ENCODE results near the gene NXN.
"Not testable (repeated sequence)": the region's sequence is repeated elsewhere in the genome, so short reads cannot be mapped to it uniquely, and the experiment has no call there.

NXN gene

GRCh38 chr17:835721-836120, 143.9 kb downstream of the NXN start:
- H3K4me1 Mint-ChIP-seq, H3K4me3 Mint-ChIP-seq, DNase-seq, H3K9me3 Mint-ChIP-seq, CTCF ChIA-PET, H3K27me3 Mint-ChIP-seq, H3K27ac Mint-ChIP-seq, H3K36me3 Mint-ChIP-seq: not testable (repeated sequence)

GRCh38 chr17:835263-835662, 144.3 kb downstream of the NXN start:
- H3K27me3 Mint-ChIP-seq, result peaks cover 6% of the 10 kb centered on the region
- H3K27ac Mint-ChIP-seq, result no peak overlapping the region
- no peak overlapping the region for H3K4me3 Mint-ChIP-seq
- H3K9me3 Mint-ChIP-seq, result no peaks in the 10 kb centered on the region
- no peaks in the 10 kb centered on the region for H3K4me1 Mint-ChIP-seq
- DNase-seq, result no peak
- CTCF ChIA-PET, result no interaction called here
- no peaks in the 10 kb centered on the region for H3K36me3 Mint-ChIP-seq

GRCh38 chr17:834136-834535, 145.4 kb downstream of the NXN start:
- Mint-ChIP-seq H3K36me3 (no peaks in the 10 kb centered on the region), H3K9me3 (peaks cover 2% of the 10 kb centered on the region), H3K27ac (no peak overlapping the region), H3K4me1 (no peaks in the 10 kb centered on the region), H3K27me3 (peaks cover 6% of the 10 kb centered on the region), H3K4me3 (no peak overlapping the region)
- no peak for DNase-seq
- CTCF ChIA-PET, result no interaction called here

DNA sequence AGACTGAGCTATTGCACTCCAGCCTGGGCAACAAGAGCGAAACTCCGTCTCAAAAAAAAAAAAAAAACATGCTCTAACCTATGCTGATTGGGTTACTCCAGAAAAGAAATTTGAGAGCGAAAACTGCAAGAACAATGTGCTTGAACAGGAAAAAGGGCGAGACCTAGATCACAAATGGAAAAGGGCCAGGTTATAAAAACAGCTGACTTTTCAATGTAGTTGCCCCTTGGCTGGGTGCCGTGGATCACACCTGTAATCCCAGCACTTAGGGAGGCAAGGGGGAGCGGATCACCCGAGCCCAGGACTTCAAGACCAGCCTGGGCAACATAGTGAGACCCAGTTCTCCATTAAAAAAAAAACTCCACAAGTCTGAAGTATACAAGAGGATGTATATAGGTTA, 148.6 kb downstream of the NXN start:
- CTCF ChIA-PET, result no interaction called here
- no peak for DNase-seq
- no peak overlapping the region for H3K27ac Mint-ChIP-seq
- peaks cover 3% of the 10 kb centered on the region for H3K27me3 Mint-ChIP-seq
- no peaks in the 10 kb centered on the region for H3K36me3 Mint-ChIP-seq
- H3K9me3 Mint-ChIP-seq, result peaks cover 2% of the 10 kb centered on the region
- H3K4me3 Mint-ChIP-seq, result no peak overlapping the region
- H3K4me1 Mint-ChIP-seq, result no peaks in the 10 kb centered on the region

DNA sequence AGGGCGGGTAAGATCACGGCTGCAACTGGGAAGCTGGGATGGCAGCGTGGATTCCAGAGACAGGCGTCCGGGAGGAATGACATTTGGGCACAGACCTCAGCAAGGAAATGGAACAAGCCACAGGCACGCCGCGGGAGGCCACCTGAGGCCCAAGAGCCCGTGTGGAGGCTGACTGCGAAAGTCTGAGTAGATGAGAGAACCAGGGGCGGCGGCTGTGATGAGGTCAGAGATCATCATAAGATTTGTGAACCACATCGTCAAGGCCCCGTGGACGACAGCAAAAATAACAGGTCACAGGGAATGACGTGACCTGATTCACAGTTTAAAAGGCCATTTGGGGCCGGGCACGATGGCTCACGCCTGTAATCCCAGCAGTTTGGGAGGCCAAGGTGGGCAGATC, 149.2 kb downstream of the NXN start:
- CTCF ChIA-PET, result no interaction called here
- no peak overlapping the region for H3K4me3 Mint-ChIP-seq
- no peak for DNase-seq
- H3K27me3 Mint-ChIP-seq, result peaks cover 3% of the 10 kb centered on the region
- H3K36me3 Mint-ChIP-seq, result no peaks in the 10 kb centered on the region
- no peaks in the 10 kb centered on the region for H3K4me1 Mint-ChIP-seq
- no peak overlapping the region for H3K27ac Mint-ChIP-seq
- H3K9me3 Mint-ChIP-seq, result peaks cover 2% of the 10 kb centered on the region

DNA sequence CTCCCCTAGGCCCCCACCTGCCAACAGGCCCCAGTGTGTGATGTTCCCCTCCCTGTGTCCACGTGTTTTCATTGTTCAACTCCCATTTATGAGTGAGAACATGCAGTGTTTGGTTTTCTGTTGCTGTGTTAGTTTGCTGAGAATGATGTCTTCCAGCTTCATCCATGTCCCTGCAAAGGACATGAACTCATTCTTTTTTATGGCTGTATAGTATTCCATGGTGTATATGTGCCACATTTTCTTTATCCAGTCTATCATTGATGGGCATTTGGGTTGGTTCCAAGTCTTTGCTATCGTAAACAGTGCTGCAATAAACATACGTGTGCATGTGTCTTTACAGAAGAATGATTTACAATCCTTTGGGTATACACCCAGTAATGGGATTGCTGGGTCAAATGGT, 150.0 kb downstream of the NXN start:
- H3K9me3 Mint-ChIP-seq, H3K4me1 Mint-ChIP-seq, H3K27ac Mint-ChIP-seq, DNase-seq, H3K36me3 Mint-ChIP-seq, H3K4me3 Mint-ChIP-seq, CTCF ChIA-PET, H3K27me3 Mint-ChIP-seq: not testable (repeated sequence)

DNA sequence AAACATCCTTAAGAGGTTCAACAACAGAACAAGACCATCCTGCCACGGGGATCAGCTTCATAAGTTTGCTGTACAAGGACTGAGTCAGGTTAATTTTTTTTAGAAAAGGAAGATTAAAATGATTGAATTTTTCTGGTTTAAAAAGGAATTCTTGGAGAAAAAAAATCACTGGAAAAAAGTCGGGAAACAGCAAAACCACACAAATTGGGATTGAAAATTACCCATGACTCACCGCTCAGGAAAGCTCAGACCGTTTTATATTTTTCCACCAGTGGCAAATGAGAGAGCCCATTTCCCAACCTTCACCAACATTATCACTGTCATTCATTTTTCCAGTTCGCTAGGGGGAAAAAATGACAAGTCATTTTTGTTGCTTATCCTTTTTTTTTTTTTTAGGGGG, 150.8 kb downstream of the NXN start:
- no peaks in the 10 kb centered on the region for H3K36me3 Mint-ChIP-seq

GRCh38 chr17:826778-827177, 152.8 kb downstream of the NXN start:
- no peak for DNase-seq
- H3K4me3 Mint-ChIP-seq, result no peak overlapping the region
- no peaks in the 10 kb centered on the region for H3K27me3 Mint-ChIP-seq
- no peaks in the 10 kb centered on the region for H3K36me3 Mint-ChIP-seq
- peaks cover 2% of the 10 kb centered on the region for H3K9me3 Mint-ChIP-seq
- H3K27ac Mint-ChIP-seq, result no peak overlapping the region
- no peaks in the 10 kb centered on the region for H3K4me1 Mint-ChIP-seq
- CTCF ChIA-PET, result no interaction called here

More for the DNA sequence above, 150.8 kb downstream of the NXN start:
- H3K27me3 Mint-ChIP-seq, result peaks cover 3% of the 10 kb centered on the region
- no peak for DNase-seq
- H3K4me3 Mint-ChIP-seq, result no peak overlapping the region
- no peaks in the 10 kb centered on the region for H3K4me1 Mint-ChIP-seq
- CTCF ChIA-PET, result no interaction called here
- no peak overlapping the region for H3K27ac Mint-ChIP-seq
- peaks cover 2% of the 10 kb centered on the region for H3K9me3 Mint-ChIP-seq

- Mint-ChIP-seq H3K9me3 (peaks cover 2% of the 10 kb centered on the region), H3K4me1 (no peaks in the 10 kb centered on the region), H3K4me3 (no peak overlapping the region), H3K27ac (no peak overlapping the region), H3K36me3 (no peaks in the 10 kb centered on the region), H3K27me3 (no peaks in the 10 kb centered on the region)
- CTCF ChIA-PET, result no interaction called here
- no peak for DNase-seq
These were observed 154.4 kb downstream of the NXN start for GRCh38 chr17:825216-825615.

DNA sequence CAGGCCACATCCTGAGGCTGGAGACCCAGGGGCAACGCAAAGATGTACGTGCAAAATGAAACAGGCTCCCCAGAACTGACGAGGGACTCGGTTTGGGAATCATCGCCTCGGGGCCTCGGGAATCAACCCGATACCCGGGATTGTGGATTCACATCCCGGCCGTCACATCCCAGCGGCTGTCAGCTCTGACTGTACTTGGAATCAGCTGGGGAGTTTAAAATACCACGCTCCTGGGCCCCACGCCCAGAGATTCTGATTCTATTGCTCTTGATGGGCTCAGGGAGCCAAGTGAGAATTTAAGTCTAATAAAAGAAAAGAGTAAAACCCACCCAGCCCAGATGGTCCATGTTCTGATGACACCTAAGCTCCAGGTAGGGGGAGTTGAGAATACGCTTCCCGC, 155.2 kb downstream of the NXN start:
- Mint-ChIP-seq H3K4me3 (no peak overlapping the region), H3K36me3 (no peaks in the 10 kb centered on the region), H3K27ac (no peak overlapping the region), H3K4me1 (no peaks in the 10 kb centered on the region), H3K9me3 (no peaks in the 10 kb centered on the region), H3K27me3 (no peaks in the 10 kb centered on the region)
- CTCF ChIA-PET, result no interaction called here
- no peak for DNase-seq

- Mint-ChIP-seq H3K27me3 (no peaks in the 10 kb centered on the region), H3K27ac (no peak overlapping the region), H3K4me3 (no peak overlapping the region), H3K36me3 (no peaks in the 10 kb centered on the region), H3K4me1 (no peaks in the 10 kb centered on the region), H3K9me3 (no peaks in the 10 kb centered on the region)
- CTCF ChIA-PET, result no interaction called here
- DNase-seq, result no peak
These were observed 156.1 kb downstream of the NXN start for GRCh38 chr17:823501-823902.

DNA sequence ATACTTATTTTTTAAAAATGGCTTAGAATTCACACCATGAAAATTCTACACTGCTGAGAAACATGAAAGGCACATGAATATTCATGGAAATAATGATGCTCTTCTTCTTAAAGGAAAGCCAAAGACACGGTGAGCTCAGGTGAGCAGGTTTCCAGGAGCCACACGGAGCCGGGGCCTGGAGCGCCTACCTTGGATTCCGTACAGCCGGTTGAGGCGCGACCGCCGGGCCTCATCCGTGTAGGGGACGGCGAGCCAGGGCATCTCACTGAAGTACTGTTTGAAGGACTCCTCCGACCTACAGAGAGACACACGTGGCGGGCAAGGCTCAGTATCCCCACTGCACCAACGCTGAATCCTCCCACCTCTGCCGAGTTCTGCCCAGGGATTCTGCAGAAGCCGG, 160.3 kb downstream of the NXN start:
- Mint-ChIP-seq H3K27me3 (no peaks in the 10 kb centered on the region), H3K27ac (no peak overlapping the region), H3K36me3 (no peaks in the 10 kb centered on the region)

DNA sequence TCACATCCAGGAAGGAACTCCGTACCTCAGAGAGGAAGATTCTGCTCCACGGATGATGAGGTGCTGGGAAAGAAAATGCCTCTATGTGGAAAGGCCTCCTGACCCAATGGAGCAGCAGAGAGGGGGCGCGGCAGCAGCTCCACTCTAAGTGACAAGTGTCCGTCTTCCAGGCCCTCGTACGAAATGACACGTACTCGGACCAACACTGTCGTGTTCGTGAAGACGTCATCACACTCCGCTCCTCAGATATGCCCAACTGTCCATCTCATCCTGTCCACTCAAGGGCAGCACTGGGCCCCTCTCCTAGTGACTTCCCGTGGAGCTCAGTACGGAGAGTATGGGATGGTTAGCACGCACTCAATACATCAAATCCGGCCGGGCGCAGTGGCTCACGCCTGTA, 165.2 kb downstream of the NXN start:
- CTCF ChIA-PET, result no interaction called here
- H3K4me1 Mint-ChIP-seq, result no peaks in the 10 kb centered on the region
- no peaks in the 10 kb centered on the region for H3K27me3 Mint-ChIP-seq
- peaks cover 4% of the 10 kb centered on the region for H3K9me3 Mint-ChIP-seq
- H3K36me3 Mint-ChIP-seq, result no peaks in the 10 kb centered on the region
- no peak overlapping the region for H3K4me3 Mint-ChIP-seq
- H3K27ac Mint-ChIP-seq, result no peak overlapping the region
- DNase-seq, result no peak

More for the DNA sequence above, 160.3 kb downstream of the NXN start:
- CTCF ChIA-PET, result no interaction called here
- H3K4me1 Mint-ChIP-seq, result no peaks in the 10 kb centered on the region
- no peak overlapping the region for H3K4me3 Mint-ChIP-seq
- DNase-seq, result no peak
- H3K9me3 Mint-ChIP-seq, result no peaks in the 10 kb centered on the region

- DNase-seq, result no peak
- H3K9me3 Mint-ChIP-seq, result peaks cover 4% of the 10 kb centered on the region
- H3K27me3 Mint-ChIP-seq, result no peaks in the 10 kb centered on the region
- H3K4me1 Mint-ChIP-seq, result no peaks in the 10 kb centered on the region
- no peak overlapping the region for H3K27ac Mint-ChIP-seq
- no peaks in the 10 kb centered on the region for H3K36me3 Mint-ChIP-seq
- H3K4me3 Mint-ChIP-seq, result no peak overlapping the region
- CTCF ChIA-PET, result no interaction called here
These were observed 166.9 kb downstream of the NXN start for GRCh38 chr17:812638-813204.

- Mint-ChIP-seq H3K9me3 (peaks cover 4% of the 10 kb centered on the region), H3K36me3 (no peaks in the 10 kb centered on the region), H3K4me3 (no peak overlapping the region), H3K27me3 (no peaks in the 10 kb centered on the region), H3K4me1 (no peaks in the 10 kb centered on the region), H3K27ac (no peak overlapping the region)
- no peak for DNase-seq
- CTCF ChIA-PET, result no interaction called here
These were observed 168.4 kb downstream of the NXN start for GRCh38 chr17:811051-811784.

Data from activated naive CD4-positive, alpha-beta T cell treated with anti-CD3 and anti-CD28 coated beads, Interleukin-2, amount 10 ng/mL, durations not matched to agents 7 days and 5 days (primary cell).